SK-N-SH (cell line): ENCODE measurements around the gene COL20A1.

Experiments used
- CTCF ChIP-seq: fragments of 200-600 bp; sonication (generic); IDR thresholded peaks from 2 replicates; pipeline ENCODE4 v1.6.1; 2017; ENCODE audit warnings: antibody characterized with exemption, mild to moderate bottlenecking, moderate library complexity
- MAX ChIP-seq: IDR thresholded peaks from 2 replicates; pipeline ENCODE4 v1.4.0; 2012; ENCODE audit warnings: low read depth

DNA sequence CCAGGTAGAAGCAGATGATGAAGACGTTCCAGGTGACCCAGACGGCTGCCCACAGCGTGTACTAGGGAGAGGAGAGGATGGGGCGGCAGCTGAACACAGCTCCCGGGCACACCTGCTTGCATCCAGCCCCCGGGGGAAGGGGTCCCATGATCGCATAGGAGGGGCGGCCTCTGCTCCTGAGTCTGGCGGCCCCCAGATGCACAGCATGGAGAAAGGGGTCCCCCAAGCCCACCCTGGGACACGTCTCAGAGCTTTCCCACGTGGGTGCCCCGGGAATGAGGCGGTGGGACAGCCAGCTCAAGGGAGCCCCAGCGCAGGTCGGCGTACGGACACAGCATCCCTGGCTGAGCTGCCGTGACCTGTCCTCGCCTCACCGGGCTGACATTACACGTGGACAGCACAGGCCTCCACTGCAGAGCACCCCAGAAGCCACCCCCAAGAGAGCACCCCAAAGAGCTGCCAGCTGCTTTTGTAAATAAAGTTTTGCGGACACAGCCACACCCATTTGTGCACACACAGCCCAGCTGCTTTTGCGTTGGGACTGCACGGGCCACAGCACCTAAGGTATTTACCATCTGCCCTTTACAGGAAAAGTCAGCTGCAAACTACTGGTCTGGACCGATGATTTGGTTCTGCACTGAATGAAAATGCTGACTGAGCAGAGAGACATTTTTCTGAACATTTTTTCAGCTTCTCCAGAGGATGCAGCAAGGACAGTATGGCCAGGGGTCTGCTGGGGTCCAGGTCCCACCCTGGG lies 44.0 kb upstream of the COL20A1 start:
- no peak for TF ChIP-seq MAX
- no peak for TF ChIP-seq CTCF
